Activated CD8-positive, alpha-beta memory T cell treated with anti-CD3 and anti-CD28 coated beads, Interleukin-2, amount 10 ng/mL, durations not matched to agents 7 days and 5 days (primary cell): ENCODE measurements around the gene IGFBP1. TPM values are rescaled to one million over a fixed set of nuclear protein-coding genes. Genes with fewer than 3 reads are reported as not detected.

Experiments used
- ATAC-seq: fragments of 150-1000 bp; cut with Tn5 transposase; one replicate; pipeline ENCODE4 v1.10.0; 2021; ENCODE audit warnings: moderate library complexity
- CTCF ChIA-PET: fragments of 350-600 bp; sonication (Branson Sonifier 250); formaldehyde crosslinking; loops from one replicate; lab custom pipeline; 2021; ENCODE audit warnings: antibody characterized with exemption; lab: Charles Lee
- DNase-seq: peaks from one replicate; pipeline ENCODE4 v3.0.0-alpha.2; 2020
- H3K27ac Mint-ChIP-seq: one replicate; pipeline ENCODE4 v1.8.0; 2021; ENCODE audit warnings: mild to moderate bottlenecking, mixed read lengths
- H3K27me3 Mint-ChIP-seq: one replicate; pipeline ENCODE4 v1.8.0; 2021; ENCODE audit warnings: mixed read lengths
- H3K36me3 Mint-ChIP-seq: one replicate; pipeline ENCODE4 v1.8.0; 2021; ENCODE audit warnings: mild to moderate bottlenecking, mixed read lengths
- H3K4me1 Mint-ChIP-seq: one replicate; pipeline ENCODE4 v1.8.0; 2021; ENCODE audit warnings: mixed read lengths
- H3K4me3 Mint-ChIP-seq: one replicate; pipeline ENCODE4 v1.8.0; 2021; ENCODE audit warnings: mild to moderate bottlenecking, moderate library complexity, mixed read lengths
- H3K9me3 Mint-ChIP-seq: one replicate; pipeline ENCODE4 v1.8.0; 2022; ENCODE audit warnings: low read depth, mixed read lengths
- total RNA-seq, 2 experiments: library from RNA; stranded (reverse); gene quantifications; one replicate each; pipeline ENCODE4 v1.2.3, GENCODE V29; 2021

IGFBP1 gene
- total RNA-seq, 2 experiments from 2014 or later, result not detected

- Mint-ChIP-seq H3K4me1 (peaks cover 44% of the 10 kb centered on the region), H3K27ac (peak within 1 kb of the TSS; percentile 78), H3K4me3 (peak within 1 kb of the TSS; percentile 72), H3K9me3 (no peaks in the 10 kb centered on the region), H3K36me3 (peaks cover 3% of the 10 kb centered on the region), H3K27me3 (peaks cover 63% of the 10 kb centered on the region)
- ATAC-seq (peak; percentile 66), DNase-seq (peak; percentile 50)
- CTCF ChIA-PET, result interaction anchor here (0.8 to 1.0 kb wide), 2 partner anchors 19 to 27 kb away, joined by 3 read pairs; no protein-coding TSS in a partner anchor
These were observed 32.5 kb downstream of the IGFBP1 start, which contains the start of gene IGFBP3 for GRCh38 chr7:45920502-45921380. TSS of gene IGFBP3 (minus strand) at chr7:45921272. CDS start at chr7:45921140, 132 bp downstream.

GRCh38 chr7:45921381-45921698 lies 33.1 kb downstream of the IGFBP1 start:
- ATAC-seq, result no peak
- no peaks in the 10 kb centered on the region for H3K9me3 Mint-ChIP-seq
- peaks cover 66% of the 10 kb centered on the region for H3K27me3 Mint-ChIP-seq
- peak overlapping the region; percentile 45 for H3K4me3 Mint-ChIP-seq
- no peaks in the 10 kb centered on the region for H3K36me3 Mint-ChIP-seq
- no peak for DNase-seq
- peaks cover 38% of the 10 kb centered on the region for H3K4me1 Mint-ChIP-seq
- CTCF ChIA-PET, result interaction anchor here (0.8 kb wide), 1 partner anchor 28 kb away, joined by 3 read pairs; no protein-coding TSS in a partner anchor
- H3K27ac Mint-ChIP-seq, result peak overlapping the region; percentile 78

- H3K4me1 Mint-ChIP-seq, result peaks cover 38% of the 10 kb centered on the region
- no peaks in the 10 kb centered on the region for H3K9me3 Mint-ChIP-seq
- CTCF ChIA-PET, result interaction anchor here (0.7 to 2.0 kb wide), 11 partner anchors 9 to 1168 kb away, joined by 3 to 11 read pairs (median 3); no protein-coding TSS in a partner anchor
- peak; percentile 63 for DNase-seq
- peak overlapping the region; percentile 57 for H3K4me3 Mint-ChIP-seq
- peaks cover 66% of the 10 kb centered on the region for H3K27me3 Mint-ChIP-seq
- no peaks in the 10 kb centered on the region for H3K36me3 Mint-ChIP-seq
- ATAC-seq, result no peak
- peak overlapping the region; percentile 78 for H3K27ac Mint-ChIP-seq
These were observed 33.6 kb downstream of the IGFBP1 start for GRCh38 chr7:45921699-45922519.

- CTCF ChIA-PET, result interaction anchor here (0.7 to 2.0 kb wide), 16 partner anchors 10 to 1333 kb away, joined by 3 to 11 read pairs (median 3); no protein-coding TSS in a partner anchor
- Mint-ChIP-seq H3K4me1 (peaks cover 33% of the 10 kb centered on the region), H3K27ac (peak overlapping the region; percentile 78), H3K36me3 (no peaks in the 10 kb centered on the region), H3K4me3 (peak overlapping the region; percentile 57), H3K27me3 (peaks cover 63% of the 10 kb centered on the region), H3K9me3 (no peaks in the 10 kb centered on the region)
- ATAC-seq (peak; percentile 54), DNase-seq (peak; percentile 65)
These were observed 34.5 kb downstream of the IGFBP1 start for GRCh38 chr7:45922810-45923209.

- CTCF ChIA-PET, result interaction anchor here (0.9 to 2.0 kb wide), 13 partner anchors 11 to 1332 kb away, joined by 3 to 11 read pairs (median 3); no protein-coding TSS in a partner anchor
- H3K9me3 Mint-ChIP-seq, result no peaks in the 10 kb centered on the region
- H3K4me3 Mint-ChIP-seq, result peak overlapping the region; percentile 57
- peak overlapping the region; percentile 78 for H3K27ac Mint-ChIP-seq
- DNase-seq (peak; percentile 77), ATAC-seq (peak; percentile 25)
- H3K27me3 Mint-ChIP-seq, result peaks cover 58% of the 10 kb centered on the region
- peaks cover 33% of the 10 kb centered on the region for H3K4me1 Mint-ChIP-seq
- no peaks in the 10 kb centered on the region for H3K36me3 Mint-ChIP-seq
These were observed 35.0 kb downstream of the IGFBP1 start for GRCh38 chr7:45923290-45923689.

- ATAC-seq (no peak), DNase-seq (no peak)
- CTCF ChIA-PET, result interaction anchor here (1.2 to 2.0 kb wide), 4 partner anchors 11 to 1332 kb away, joined by 3 to 5 read pairs (median 4); no protein-coding TSS in a partner anchor
- no peak overlapping the region for H3K27ac Mint-ChIP-seq
- no peak overlapping the region for H3K4me3 Mint-ChIP-seq
- no peaks in the 10 kb centered on the region for H3K36me3 Mint-ChIP-seq
- H3K27me3 Mint-ChIP-seq, result peaks cover 53% of the 10 kb centered on the region
- peaks cover 28% of the 10 kb centered on the region for H3K4me1 Mint-ChIP-seq
- no peaks in the 10 kb centered on the region for H3K9me3 Mint-ChIP-seq
These were observed 35.5 kb downstream of the IGFBP1 start for GRCh38 chr7:45923818-45924217.

GRCh38 chr7:45924283-45924682 lies 36.0 kb downstream of the IGFBP1 start:
- Mint-ChIP-seq H3K36me3 (no peaks in the 10 kb centered on the region), H3K27ac (no peak overlapping the region), H3K27me3 (peaks cover 50% of the 10 kb centered on the region), H3K4me1 (peaks cover 25% of the 10 kb centered on the region), H3K4me3 (no peak overlapping the region), H3K9me3 (no peaks in the 10 kb centered on the region)
- CTCF ChIA-PET, result interaction anchor here (1.2 to 2.0 kb wide), 3 partner anchors 11 to 14 kb away, joined by 4 to 5 read pairs (median 5); no protein-coding TSS in a partner anchor
- ATAC-seq (no peak), DNase-seq (no peak)

GRCh38 chr7:45927721-45928120 lies 39.4 kb downstream of the IGFBP1 start:
- peak overlapping the region; percentile 50 for H3K4me3 Mint-ChIP-seq
- H3K27me3 Mint-ChIP-seq, result peaks cover 24% of the 10 kb centered on the region
- CTCF ChIA-PET, result interaction anchor here (1.5 kb wide), 1 partner anchor 9 kb away, joined by 5 read pairs; no protein-coding TSS in a partner anchor
- peaks cover 9% of the 10 kb centered on the region for H3K4me1 Mint-ChIP-seq
- H3K27ac Mint-ChIP-seq, result peak overlapping the region; percentile 73
- H3K36me3 Mint-ChIP-seq, result no peaks in the 10 kb centered on the region
- DNase-seq (no peak), ATAC-seq (no peak)
- no peaks in the 10 kb centered on the region for H3K9me3 Mint-ChIP-seq

GRCh38 chr7:45930967-45931366 lies 42.7 kb downstream of the IGFBP1 start:
- H3K4me3 Mint-ChIP-seq, result no peak overlapping the region
- peaks cover 2% of the 10 kb centered on the region for H3K4me1 Mint-ChIP-seq
- no peaks in the 10 kb centered on the region for H3K36me3 Mint-ChIP-seq
- ATAC-seq, result no peak
- H3K27me3 Mint-ChIP-seq, result peaks cover 1% of the 10 kb centered on the region
- no peak for DNase-seq
- CTCF ChIA-PET, result no interaction called here
- H3K9me3 Mint-ChIP-seq, result no peaks in the 10 kb centered on the region
- no peak overlapping the region for H3K27ac Mint-ChIP-seq

- Mint-ChIP-seq H3K27me3 (peaks cover 3% of the 10 kb centered on the region), H3K27ac (no peak overlapping the region), H3K9me3 (peaks cover 7% of the 10 kb centered on the region), H3K4me1 (peaks cover 15% of the 10 kb centered on the region), H3K36me3 (peaks cover 4% of the 10 kb centered on the region), H3K4me3 (no peak overlapping the region)
- ATAC-seq (no peak), DNase-seq (no peak)
- CTCF ChIA-PET, result interaction anchor here (1.5 kb wide), 1 partner anchor 14 kb away, joined by 4 read pairs; no protein-coding TSS in a partner anchor
These were observed 49.0 kb downstream of the IGFBP1 start for GRCh38 chr7:45937301-45937700.

- peaks cover 4% of the 10 kb centered on the region for H3K36me3 Mint-ChIP-seq
- DNase-seq (no peak), ATAC-seq (no peak)
- CTCF ChIA-PET, result interaction anchor here (1.5 kb wide), 1 partner anchor 14 kb away, joined by 4 read pairs; no protein-coding TSS in a partner anchor
- no peak overlapping the region for H3K4me3 Mint-ChIP-seq
- H3K4me1 Mint-ChIP-seq, result peaks cover 15% of the 10 kb centered on the region
- peaks cover 7% of the 10 kb centered on the region for H3K9me3 Mint-ChIP-seq
- peaks cover 4% of the 10 kb centered on the region for H3K27me3 Mint-ChIP-seq
- H3K27ac Mint-ChIP-seq, result no peak overlapping the region
These were observed 49.6 kb downstream of the IGFBP1 start for GRCh38 chr7:45937862-45938261.

- H3K36me3 Mint-ChIP-seq, result peaks cover 4% of the 10 kb centered on the region
- H3K4me1 Mint-ChIP-seq, result peaks cover 15% of the 10 kb centered on the region
- DNase-seq (no peak), ATAC-seq (no peak)
- no peak overlapping the region for H3K4me3 Mint-ChIP-seq
- no peak overlapping the region for H3K27ac Mint-ChIP-seq
- CTCF ChIA-PET, result interaction anchor here (1.2 to 1.6 kb wide), 3 partner anchors 15 to 18 kb away, joined by 3 to 4 read pairs (median 3); no protein-coding TSS in a partner anchor
- peaks cover 7% of the 10 kb centered on the region for H3K9me3 Mint-ChIP-seq
- peaks cover 4% of the 10 kb centered on the region for H3K27me3 Mint-ChIP-seq
These were observed 50.5 kb downstream of the IGFBP1 start for GRCh38 chr7:45938626-45939302.
